Pulmonary artery endothelial cell (primary cell): ENCODE results near the gene LRRIQ4. TPM values are rescaled to one million over a fixed set of nuclear protein-coding genes. Genes with fewer than 3 reads are reported as not detected.

ENCODE experiments used
- DNase-seq: peaks from one replicate; pipeline ENCODE4 v3.0.0-alpha.2; 2011; ENCODE audit warnings: low read depth, low spot score
- total RNA-seq: library from RNA; depleted of rRNA; stranded (reverse); fragments of >200 nt; gene quantifications from 2 replicates; pipeline ENCODE4 v1.2.3, GENCODE V29; 2014

LRRIQ4 gene
- total RNA-seq = 0.07 TPM in 1 of 2 replicates, not detected in the other

- DNase-seq = peak; percentile 22
Observed at GRCh38 chr3:169812332-169813235, at the start of gene LRRIQ4, which contains the start of gene LRRC34. LRRIQ4 (plus strand) TSS chr3:169812870; CDS start chr3:169821922, 9,052 bp downstream. LRRC34 (minus strand) TSS chr3:169812904; CDS start chr3:169812548, 356 bp downstream.

DNA sequence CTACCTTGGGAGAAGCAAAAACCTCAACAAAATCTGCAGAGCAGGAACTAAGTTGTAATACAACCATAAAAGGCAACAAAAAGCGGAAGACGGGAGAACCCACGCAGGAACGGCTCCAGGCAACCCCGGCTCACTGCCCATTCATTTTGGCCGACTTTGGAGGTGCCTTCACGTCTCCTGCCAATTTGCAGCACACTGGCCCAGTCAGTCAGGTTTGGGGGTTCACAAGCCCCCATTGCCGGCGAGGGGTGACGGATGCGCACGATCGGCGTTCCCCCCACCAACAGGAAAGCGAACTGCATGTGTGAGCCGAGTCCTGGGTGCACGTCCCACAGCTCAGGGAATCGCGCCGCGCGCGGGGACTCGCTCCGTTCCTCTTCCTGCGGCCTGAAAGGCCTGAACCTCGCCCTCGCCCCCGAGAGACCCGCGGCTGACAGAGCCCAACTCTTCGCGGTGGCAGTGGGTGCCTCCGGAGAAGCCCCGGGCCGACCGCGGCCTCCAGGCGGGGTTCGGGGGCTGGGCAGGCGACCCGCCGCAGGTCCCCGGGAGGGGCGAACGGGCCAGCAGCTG lies 48.3 kb upstream of the LRRIQ4 start:
- DNase-seq = no peak

- peak; percentile 56 for DNase-seq
Observed at GRCh38 chr3:169764882-169765612, 47.6 kb upstream of the LRRIQ4 start, which contains the start of gene TERC. TERC (minus strand) TSS chr3:169765060.

- DNase-seq = no peak
Observed at GRCh38 chr3:169769287-169770181, 43.1 kb upstream of the LRRIQ4 start, which contains the start of gene ACTRT3. ACTRT3 (minus strand) TSS chr3:169769561; CDS start chr3:169769520, 41 bp downstream.

- DNase-seq = no peak
Observed at GRCh38 chr3:169771497-169772304, 41.0 kb upstream of the LRRIQ4 start.

DNA sequence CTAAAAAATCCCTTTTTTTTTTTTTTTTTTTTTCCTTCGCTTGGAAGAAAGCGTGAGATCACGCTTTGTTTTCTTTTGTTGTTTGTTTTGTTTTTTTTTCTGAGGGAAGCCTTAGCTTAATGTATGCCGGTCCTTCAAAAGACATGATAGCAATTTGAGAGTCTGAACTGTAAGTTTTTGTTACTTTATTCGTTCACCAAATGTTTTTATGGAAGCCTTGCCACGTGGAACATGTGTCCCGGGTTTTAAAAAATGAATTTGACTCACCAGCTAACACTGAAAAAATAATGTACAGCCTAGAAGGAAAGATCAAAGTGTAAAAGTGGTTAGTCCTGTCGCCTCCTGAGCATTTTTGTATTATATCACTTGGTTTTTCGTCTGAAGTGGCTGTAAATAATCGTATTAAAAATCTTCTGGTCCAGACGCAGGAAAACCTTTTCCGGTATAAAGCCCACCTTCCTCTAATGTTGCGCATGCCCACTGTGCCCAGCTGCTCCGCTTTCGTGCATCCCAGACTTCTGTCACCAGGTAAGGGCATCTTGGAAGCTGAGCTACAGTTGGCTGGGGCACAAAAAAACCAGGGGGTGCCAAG lies 40.3 kb upstream of the LRRIQ4 start:
- no peak for DNase-seq

DNA sequence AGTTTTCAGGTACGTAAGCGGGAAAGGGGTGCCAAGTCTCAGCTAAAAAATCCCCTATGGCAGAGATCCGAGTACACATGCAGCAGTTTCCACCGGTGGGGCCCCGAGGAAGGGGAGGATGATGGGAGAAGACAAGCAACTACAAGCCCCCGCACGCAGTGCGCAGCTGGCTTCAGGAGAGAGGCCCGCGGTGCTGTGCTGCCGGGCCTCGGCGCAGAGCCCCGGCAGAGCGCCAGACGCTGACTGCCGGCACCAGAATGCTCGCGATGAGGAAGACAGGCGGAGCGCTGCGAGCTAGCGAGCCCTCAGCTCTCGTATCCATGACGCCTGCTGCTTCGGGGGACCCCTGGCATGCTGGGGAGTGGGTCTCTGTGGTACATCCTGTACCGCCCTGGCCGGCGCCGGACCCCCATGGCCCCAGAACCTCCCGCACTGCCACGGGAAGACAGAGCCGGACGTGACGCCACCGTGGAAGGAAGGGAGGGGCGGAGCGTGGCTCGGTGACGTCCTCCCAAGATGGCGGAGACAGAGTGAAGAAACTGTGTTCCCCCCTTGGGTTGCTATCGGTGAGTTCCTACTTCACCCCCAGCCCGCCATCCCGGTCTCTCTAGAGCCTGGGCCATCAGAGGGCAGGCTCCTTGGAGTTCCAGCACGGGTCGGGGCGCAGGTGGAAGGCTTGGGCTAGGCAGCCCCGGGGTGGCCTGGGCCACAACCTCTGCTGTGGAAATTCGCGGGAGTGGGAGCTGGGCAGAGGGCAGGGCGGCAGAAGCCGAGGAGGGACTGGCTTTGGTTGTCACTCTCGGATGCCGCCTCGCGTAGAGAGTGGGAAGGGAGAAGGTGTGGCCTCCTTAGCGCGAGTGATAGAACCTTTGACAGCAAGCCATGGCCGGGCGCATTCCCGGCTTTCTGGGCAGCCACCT lies 39.5 kb upstream of the LRRIQ4 start, which contains the start of gene MYNN:
MYNN (plus strand) TSS at position 500 of the 920 bp plus-strand sequence. CDS start 900 bp downstream, outside the sequence.
- peak; percentile 77 for DNase-seq

GRCh38 chr3:169774186-169774585 lies 38.5 kb upstream of the LRRIQ4 start:
- DNase-seq = no peak

GRCh38 chr3:169777822-169778221 lies 34.8 kb upstream of the LRRIQ4 start:
- DNase-seq = no peak

DNA sequence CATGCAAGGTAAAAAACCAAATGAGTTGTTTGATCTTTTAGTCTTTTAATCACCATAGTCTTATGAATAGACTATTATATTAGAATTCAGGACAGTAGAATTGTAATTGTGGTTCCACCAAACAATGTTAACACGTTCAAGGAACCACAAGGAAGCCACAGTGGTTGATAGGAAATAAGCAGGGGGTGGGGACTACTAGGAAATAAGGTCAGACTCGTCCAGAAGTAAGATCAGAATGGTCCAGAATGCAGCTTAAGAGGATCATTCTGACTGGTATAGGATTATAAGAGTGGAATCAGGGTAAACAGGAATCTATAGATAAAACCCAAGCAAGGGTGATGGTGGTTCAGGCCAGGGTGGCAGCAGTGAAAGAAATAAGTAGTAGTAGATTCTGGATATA lies 31.9 kb upstream of the LRRIQ4 start:
- DNase-seq = no peak

- no peak for DNase-seq
Observed at GRCh38 chr3:169781209-169781855, 31.3 kb upstream of the LRRIQ4 start.

DNA sequence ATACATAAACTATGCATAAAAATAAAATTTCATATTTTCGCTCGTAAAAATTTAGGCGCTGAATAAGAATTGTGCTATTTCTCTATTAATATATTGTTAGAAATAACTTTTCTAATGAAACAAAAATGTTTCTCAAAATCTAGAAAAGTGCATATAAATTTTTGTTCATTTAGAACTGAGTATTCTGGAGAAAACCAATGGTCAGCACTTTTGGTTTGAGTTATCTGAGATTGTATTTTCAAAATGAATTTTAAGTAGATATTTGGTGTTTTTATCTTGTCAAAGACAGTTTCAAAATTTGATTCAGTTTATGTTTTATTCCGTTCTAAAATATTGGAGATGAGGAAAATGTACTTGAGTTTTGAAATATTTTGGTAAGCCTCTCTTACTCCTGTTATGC lies 25.6 kb upstream of the LRRIQ4 start:
- no peak for DNase-seq

GRCh38 chr3:169787791-169788190 lies 24.9 kb upstream of the LRRIQ4 start:
- no peak for DNase-seq

GRCh38 chr3:169790219-169790618 lies 22.5 kb upstream of the LRRIQ4 start:
- DNase-seq = no peak

- no peak for DNase-seq
Observed at GRCh38 chr3:169790687-169791429, 21.8 kb upstream of the LRRIQ4 start.

DNA sequence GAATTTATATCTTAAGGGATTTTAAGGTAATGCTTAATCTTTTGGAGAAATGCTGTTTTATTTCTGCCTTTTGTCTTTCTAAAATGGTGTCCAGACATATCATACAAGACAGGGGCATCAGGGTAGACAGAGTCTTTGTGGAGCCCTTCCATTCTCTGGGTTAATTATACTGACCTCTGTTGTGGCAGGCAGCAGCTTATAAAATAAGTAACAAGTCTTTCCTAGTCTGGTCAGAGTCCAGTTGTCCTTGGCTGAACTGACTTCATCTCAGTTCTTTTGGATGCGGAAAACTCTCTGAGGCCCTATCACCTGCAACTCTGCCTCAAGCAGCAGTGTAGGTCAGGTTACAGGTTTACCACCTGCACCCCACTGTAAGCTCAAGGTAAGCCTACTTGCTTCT lies 20.3 kb upstream of the LRRIQ4 start:
- DNase-seq = no peak

- no peak for DNase-seq
Observed at GRCh38 chr3:169804681-169805080, 8.0 kb upstream of the LRRIQ4 start.
